Fibroblast of the conjunctiva (primary cell): ENCODE data around the gene KDM2A.

ENCODE experiments used
- DNase-seq: peaks from one replicate; pipeline ENCODE4 v3.0.0-alpha.2; 2010; ENCODE audit warnings: low read depth

The KDM2A gene

GRCh38 chr11:67302571-67303131 lies 183.6 kb downstream of the KDM2A start:
- no peak for DNase-seq

DNA sequence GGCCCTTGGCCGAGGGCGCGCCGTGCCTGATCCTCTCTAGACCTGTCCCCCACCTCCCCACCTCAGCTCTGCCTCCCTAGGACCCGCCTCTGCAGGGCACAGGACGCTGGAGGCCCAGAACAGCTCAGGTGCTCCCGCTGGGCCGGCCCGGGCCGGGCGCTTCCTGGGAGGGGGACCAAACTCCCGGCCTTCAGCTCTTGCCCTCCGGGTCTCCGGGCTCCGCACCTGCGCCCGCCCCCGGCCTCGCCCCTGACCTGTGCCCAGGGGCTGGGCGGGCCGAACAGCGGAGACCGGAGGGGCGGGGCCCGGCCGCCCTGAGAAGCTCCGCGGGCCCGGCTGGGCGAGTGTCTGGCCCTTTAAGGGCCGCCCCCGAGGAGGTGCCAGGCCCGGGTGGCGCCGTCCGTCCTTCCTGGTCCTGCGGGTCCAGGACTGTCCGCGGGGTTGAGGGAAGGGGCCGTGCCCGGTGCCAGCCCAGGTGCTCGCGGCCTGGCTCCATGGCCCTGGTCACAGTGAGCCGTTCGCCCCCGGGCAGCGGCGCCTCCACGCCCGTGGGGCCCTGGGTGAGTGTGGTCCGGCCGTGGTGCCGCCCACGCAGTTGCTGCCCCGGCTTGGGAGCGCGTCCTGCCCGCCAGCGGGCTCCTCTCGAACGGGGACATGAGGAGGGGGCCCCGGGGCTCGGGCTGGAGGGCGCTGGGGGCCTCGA lies 184.2 kb downstream of the KDM2A start, which contains the start of gene SSH3:
SSH3 (plus strand) TSS at position 399 of the 703 bp plus-strand sequence; CDS start at position 495, 96 bp downstream.
- DNase-seq, result no peak

GRCh38 chr11:67303835-67304411 lies 184.9 kb downstream of the KDM2A start:
- DNase-seq, result no peak

GRCh38 chr11:67304511-67305113 lies 185.5 kb downstream of the KDM2A start:
- DNase-seq, result no peak

DNA sequence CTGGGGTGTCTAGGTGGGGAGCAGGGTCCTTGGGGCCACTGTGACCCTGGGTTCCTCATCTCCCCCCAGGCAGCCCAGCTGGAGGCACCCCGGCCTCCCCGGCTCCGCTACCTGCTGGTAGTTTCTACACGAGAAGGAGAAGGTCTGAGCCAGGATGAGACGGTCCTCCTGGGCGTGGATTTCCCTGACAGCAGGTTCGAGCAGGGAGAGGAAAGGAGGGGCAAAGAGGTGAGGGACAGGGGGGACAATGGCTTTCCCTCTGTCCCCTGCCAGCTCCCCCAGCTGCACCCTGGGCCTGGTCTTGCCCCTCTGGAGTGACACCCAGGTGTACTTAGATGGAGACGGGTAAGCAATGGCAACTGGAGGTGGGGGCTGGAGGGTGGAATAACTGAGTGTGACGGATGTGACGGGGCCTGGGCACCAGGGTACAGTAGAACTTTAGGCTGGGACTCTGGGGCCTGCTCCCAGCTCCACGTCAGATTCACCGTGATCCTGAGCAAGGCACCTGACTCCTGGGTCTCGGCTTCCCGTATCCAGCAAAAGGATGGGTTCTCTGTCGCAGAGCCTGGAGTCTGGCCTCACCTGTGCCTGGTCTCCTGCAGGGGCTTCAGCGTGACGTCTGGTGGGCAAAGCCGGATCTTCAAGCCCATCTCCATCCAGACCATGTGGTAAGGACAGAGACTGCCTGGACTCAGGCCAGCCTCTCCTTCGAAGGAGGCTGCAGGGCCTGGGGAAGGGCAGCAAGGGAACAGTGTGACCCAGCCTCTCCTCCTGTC lies 187.9 kb downstream of the KDM2A start:
- DNase-seq, result no peak

- no peak for DNase-seq
Measured at GRCh38 chr11:67307545-67308001, 188.5 kb downstream of the KDM2A start.
